GM21737 (cell line): ENCODE results near the gene FLNB.

Experiments used
- ATAC-seq: cut with Tn5 transposase; IDR thresholded peaks from one replicate; pipeline ENCODE4 v1.9.1; 2021; ENCODE audit warnings: mild to moderate bottlenecking, moderate library complexity; ENCODE audit not compliant: unreplicated experiment

FLNB gene

DNA sequence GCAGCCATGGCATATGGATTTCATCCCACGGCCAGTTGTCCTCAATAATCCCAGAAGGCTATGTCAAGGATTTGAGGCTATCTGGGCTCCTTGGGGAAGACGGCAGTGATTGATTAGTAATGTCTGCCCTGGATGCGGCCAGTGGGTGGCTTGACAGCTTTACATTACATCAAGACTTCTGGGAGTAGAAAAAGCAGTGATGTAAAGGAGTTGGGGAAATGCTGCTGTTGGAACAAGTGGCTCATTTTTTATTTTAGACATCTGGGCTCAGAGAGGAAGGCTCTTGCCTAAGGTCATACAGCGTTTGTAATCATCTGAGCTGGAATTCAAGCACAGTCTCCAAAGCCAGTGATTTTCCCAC, 94.1 kb downstream of the FLNB start:
- no peak for ATAC-seq

DNA sequence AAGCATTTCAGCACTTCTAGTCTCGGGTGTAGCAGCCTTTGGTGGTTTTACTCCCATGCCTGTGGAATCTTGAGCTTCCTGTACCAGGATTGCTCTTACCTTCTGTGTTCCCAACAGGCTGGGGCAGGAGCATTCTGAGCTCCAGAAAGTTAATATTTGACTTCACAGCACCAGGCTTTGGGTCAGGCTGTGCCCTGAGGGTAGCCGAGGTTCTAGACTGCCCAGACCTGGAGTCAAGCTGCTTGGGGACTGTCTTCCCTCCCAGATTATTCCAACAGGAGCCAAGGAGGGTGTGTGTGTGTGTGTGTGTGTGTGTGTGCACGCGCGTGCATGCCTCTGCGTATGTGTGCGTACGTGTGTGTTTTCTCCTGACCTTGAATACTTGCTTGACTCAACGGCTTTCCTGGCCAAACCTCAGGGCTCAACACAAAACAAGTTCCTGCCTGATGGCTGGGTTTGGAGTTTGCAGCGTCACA, 94.8 kb downstream of the FLNB start:
- no peak for ATAC-seq

DNA sequence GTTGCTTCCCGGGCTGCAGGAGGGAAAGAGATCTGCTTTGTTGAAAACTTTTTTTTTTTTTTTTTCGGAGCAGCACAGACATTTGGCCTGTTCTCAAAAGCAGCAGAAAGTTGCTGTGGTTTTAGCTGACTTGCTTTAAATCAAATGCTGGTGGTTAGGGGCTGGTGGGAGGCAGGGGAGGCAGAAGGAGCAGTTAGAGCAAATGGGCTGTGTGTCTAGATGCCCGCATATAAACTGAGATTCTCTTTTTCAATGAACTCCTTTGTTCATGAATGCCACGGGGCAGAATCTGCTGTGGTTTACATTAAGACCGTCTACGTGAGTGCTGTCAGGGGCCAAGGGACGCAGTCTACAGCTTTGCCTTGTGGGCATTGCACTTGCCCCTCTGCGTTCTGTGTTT, 95.9 kb downstream of the FLNB start:
- ATAC-seq, result no peak

DNA sequence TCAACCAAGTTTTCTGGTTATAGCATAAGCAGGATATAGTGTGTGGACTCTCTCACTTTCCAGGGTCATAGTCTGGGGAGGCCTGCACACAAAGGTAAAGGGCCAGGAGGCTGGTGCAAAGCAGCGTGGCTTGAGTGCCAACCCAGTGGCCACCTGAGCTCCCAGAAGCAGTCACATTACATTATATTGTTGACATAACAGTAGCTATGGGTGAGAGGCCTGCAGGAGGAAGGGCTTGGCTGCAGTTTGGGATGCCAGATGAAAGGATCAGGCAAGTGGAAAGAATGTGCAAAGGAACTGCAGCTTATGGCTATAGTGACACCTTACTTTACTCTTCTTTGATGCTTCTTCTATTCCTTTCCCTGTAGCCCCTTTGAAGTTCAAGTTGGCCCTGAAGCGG, 96.5 kb downstream of the FLNB start:
- ATAC-seq, result no peak

DNA sequence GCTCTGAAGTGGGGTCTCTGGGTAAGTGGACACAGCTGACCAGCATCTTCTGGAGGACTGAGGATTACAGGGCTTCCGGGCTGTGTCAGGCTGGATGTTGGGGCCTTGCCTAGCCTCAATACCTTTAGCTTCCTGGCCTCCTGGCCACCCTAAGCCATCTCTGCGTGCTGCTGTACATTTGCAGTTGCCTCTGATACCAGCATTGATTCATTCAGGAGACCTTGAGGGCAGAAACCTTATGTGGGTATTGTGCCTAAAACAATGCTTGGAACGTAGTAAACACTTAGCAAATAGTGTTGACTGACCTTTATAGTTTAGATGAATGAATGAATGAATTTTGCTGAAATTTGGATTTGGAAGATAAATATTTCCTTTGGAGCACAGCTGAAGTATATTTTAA, 97.0 kb downstream of the FLNB start:
- no peak for ATAC-seq

DNA sequence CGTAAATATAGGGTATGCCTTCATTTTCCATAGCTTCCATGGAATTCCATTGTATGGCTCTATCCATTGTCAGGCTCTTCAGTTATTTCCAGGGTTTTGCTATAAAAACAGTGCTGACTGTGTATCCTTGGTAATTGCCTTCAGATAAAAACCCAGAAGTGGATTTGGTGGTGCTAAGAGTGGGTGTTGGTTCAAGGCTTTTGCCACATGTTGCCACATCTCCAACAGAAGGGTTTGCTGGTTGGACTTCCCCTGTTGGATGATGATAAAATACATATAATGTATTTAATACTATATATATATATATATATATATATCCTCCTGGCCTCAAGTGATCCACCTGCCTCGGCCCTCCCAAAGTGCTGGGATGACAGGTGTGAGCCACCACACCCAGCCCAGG, 97.8 kb downstream of the FLNB start:
- ATAC-seq, result no peak

DNA sequence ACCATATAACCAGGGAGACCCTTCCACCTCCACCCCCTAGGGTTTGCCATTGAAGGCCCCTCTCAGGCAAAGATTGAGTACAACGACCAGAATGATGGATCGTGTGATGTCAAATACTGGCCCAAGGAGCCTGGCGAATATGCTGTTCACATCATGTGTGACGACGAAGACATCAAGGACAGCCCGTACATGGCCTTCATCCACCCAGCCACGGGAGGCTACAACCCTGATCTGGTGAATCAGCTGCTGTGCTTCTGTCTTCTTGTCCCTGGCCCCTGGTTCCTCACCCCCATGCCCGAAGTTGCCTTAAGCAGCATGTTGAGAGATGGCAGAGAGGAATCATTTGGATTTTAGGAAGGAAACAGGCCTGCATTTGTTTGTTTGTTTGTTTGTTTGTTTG, 98.4 kb downstream of the FLNB start:
- no peak for ATAC-seq

DNA sequence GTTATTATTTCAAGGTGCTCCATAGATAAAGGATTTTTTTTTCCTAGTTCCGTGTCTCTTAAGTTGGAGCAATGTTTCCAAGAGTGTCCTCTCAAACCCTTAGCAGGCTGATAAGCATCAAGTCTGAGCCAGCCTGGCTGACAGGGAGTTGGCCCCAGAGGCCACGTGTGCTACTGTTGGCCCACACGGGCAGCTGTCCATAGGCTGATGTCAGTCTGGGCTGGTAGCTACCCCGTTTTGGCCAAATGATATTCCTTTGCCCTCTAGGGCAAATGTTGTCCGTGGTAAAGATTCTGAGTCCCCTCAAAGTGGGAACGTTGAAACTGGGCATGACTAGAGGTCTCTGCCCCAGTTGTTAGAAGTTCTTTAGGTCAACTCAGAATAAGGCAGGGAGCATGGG, 99.4 kb downstream of the FLNB start:
- ATAC-seq, result no peak

DNA sequence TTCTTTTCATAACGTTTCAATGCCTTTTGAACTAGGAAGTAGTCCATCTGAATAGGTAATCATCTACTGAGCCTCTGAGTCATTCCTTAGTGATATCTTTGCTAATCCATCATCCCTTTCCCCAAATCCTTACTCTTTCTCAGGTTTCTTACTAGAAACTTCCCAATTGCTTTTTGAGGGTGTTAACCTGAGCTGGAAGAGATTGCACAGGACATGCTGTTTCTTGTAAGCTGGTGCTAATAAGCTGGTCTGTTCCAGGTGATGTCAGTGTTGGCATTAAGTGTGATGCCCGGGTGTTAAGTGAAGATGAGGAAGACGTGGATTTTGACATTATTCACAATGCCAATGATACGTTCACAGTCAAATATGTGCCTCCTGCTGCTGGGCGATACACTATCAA, 101.5 kb downstream of the FLNB start:
- no peak for ATAC-seq

DNA sequence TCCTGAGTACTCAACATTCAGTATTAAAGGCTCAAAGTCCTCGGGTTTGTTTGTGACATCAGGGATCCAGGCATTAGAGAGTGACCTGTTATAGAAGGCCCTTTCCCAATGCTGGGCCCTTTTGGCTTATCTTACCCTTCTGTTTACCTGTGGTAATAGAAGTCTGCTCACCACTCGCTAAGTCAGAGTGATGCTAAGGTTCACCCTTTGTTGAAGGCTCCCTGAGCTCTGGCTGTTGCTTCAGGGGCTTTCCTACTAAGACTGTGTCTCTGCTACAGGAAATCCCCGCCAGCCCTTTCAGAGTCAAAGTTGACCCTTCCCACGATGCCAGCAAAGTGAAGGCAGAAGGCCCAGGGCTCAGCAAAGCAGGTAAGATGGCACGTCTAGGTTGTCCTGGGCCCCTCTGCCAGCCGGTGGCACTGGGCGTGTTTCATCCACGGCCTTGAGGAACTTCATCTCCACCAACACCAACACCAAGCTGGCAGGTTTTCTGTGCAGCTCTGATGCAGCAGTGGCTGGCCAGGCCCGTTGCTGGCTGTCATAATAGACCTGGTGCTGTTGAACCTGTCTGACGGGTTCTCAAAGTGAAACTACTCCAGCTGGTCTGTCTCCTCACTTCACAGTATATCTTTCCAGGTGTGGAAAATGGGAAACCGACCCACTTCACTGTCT, 103.4 kb downstream of the FLNB start:
- ATAC-seq, result no peak

DNA sequence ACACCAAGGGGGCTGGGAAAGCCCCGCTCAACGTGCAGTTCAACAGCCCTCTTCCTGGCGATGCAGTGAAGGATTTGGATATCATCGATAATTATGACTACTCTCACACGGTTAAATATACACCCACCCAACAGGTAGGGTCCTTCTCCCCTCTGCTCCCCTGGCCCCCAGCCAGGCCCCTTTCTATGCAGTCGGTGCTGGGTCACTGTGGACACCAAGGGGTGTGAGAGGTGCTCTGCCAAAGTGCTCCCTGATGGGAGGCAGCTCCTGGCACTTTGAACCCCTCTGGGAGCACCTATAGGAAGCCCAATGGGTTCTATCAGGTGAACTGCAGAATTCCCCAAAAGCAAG, 103.9 kb downstream of the FLNB start:
- no peak for ATAC-seq

DNA sequence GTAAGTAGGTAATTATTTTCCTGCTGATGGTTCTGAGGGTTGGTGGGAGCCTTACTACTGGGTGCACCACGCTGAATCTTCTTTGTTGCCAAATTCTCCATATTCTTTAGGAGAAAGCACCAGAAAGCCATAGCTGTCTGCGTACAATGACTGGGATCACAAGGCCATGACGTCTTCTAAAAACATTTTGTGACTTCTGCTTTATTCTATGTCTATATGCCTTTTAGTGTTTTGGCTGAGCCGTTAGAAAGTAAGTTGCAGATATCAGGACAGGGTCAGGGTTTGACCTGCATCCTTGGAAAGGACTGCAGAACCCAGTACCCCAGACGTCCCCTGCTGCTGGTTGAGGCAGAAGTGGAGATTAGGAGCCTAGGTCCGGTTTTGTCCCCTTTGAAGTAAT, 107.0 kb downstream of the FLNB start:
- no peak for ATAC-seq

DNA sequence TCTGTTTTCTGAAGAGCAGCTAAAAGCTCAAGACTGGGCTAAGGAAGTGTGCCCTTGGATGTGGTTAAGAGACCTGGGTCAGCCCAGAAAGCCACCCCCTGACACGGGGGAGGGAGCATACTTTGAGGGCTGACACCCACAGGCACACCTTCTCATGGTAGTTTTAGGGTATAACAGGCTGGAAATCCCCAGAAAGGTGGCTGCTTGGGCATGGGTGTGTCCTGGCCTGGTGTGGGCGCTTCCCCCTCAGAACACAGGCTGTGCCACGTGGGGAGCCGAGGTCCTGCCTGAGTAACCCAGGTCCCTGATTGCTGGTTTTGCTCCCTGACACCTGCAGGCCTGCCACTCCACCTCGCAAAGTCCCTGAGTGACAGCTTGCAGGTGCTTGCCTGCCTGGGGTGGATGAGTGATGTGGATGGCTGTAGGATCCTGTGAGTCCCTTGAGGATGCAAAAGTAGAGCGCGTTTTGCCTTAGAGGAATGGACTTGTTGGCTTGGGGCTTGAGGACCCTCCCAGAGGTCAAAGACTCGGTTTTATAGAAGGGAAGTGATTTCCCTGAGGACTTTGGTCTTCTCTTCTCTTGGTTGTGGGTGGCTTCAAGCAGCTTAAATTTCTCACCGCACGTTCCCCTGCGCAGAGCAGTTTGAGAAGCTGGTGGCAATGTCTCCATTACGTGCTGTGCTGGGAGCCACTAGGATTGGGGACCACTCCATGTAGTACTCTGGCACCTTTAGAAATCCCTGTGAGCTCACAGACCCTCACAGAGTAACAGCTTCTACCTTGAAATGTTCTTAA, 108.1 kb downstream of the FLNB start:
- ATAC-seq, result peak; percentile 57

DNA sequence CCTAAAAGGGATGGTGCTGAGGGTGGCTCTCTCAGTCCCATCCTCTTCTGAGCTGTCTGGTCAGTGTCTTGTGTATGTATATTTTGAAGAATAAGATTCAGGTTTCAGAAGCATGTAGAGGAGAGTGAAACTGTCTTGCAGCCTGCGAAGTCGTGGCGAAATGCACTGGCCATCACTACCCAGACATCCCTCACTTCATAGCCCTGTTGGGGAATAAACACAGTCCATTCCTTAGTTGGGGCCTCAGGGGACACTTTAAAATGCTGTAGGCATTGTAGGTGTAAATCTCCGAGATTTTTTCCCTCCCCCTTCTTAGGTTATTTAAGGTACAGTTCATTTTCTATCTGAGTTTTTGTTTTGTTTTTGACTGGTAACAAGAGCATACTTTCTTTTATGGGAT, 108.8 kb downstream of the FLNB start:
- no peak for ATAC-seq

DNA sequence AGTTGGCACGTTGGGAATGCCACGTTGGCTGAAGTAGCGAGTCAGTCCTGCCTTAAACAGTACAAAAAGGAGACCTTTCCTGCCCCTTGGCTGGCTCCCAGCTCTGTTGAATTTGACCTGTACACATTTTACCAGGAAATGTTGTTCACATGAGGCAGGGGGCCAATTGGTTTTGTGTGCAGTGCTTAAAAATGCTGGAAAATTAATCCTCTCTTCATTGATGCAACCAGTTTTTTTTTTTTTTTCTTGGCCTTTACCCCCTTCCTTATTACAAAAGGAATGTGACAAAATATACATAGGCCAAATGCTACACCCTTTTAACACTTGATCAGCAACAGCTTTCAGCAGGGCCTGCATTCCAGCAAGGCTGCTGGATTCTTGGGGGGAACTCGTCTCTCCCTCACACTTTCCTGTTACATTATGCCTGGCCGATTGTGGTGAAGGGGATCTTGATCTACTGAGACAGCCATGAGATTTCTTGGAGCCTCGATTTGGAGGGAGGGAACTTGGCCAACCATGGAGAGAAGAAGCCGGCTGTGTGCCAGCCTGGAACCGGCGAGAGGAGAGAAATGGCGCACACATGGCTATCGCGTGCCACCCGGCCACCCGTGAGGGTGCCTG, 109.4 kb downstream of the FLNB start:
- no peak for ATAC-seq

DNA sequence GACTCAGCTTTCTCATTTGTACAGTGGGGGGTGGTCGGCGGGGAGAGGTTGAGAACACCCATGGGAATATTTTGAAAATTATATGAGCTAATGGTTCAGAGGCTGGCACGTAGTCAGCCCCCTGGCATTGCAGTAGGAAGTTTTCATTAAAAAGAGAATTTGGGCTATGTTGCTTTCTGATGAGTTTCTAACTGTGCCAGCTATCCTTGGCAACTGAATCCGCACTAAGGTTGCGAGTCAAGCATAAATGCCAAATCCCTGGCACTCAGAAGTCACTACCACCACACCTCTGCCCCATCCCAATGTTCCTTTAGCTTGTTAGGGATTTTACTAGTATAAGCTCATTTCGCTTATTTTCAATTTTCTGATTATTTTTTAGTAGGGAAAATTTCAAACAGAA, 111.0 kb downstream of the FLNB start:
- no peak for ATAC-seq

DNA sequence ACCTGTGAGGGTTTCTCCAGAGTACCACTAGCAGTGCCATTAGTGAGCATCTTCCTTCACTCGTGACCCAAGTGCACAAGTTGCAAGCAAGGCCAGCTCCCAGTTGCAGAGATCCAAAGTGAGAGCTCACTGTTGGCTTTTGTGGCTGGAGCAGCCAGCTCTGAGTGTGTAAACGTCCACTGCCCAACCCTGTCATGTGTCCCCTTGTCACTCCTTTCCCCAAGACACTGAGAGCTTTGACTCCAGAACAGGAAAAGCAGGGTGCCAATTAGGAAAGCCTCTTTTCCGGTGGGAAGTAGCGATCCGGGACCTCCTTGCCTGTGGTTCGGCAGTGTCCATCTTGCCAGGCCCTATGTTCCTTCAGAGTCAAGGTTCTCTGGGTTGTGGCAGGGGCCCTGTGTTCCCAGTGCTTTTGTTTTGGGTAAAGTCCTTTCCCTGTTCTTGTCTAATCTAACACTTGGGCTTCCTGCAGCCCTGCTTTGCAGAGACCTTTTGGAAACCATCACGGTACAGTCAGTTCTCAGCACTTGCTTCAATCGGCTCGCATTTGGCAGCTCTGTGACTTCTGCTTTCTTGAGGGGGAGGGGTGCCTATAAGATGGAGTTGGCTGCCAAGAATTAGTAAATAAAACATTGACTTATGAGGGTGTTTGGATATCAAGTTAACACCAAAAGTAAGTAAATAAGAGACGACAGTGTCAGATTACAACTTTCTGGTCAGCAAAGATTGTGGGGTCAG, 112.0 kb downstream of the FLNB start:
- no peak for ATAC-seq

DNA sequence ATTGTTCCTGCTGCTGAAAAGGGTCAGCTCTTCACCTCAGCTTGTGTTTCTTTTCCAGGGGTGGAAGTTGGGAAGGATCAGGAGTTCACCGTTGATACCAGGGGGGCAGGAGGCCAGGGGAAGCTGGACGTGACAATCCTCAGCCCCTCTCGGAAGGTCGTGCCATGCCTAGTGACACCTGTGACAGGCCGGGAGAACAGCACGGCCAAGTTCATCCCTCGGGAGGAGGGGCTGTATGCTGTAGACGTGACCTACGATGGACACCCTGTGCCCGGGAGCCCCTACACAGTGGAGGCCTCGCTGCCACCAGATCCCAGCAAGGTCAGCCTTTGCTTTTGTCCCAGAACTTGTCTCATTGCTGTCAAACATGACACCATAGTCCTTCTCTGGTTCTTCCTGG, 113.0 kb downstream of the FLNB start:
- ATAC-seq, result no peak

DNA sequence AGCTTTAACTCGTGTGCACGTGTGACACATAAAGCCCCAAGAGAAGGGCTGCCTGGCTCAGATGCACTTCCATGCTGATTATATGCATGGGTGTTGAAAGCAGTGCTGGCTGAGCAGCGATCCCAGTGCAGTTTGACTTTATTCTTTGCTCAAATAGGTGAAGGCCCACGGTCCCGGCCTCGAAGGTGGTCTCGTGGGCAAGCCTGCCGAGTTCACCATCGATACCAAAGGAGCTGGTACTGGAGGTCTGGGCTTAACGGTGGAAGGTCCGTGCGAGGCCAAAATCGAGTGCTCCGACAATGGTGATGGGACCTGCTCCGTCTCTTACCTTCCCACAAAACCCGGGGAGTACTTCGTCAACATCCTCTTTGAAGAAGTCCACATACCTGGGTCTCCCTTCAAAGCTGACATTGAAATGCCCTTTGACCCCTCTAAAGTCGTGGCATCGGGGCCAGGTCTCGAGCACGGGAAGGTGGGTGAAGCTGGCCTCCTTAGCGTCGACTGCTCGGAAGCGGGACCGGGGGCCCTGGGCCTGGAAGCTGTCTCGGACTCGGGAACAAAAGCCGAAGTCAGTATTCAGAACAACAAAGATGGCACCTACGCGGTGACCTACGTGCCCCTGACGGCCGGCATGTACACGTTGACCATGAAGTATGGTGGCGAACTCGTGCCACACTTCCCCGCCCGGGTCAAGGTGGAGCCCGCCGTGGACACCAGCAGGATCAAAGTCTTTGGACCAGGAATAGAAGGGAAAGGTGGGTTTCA, 114.9 kb downstream of the FLNB start:
- ATAC-seq, result no peak

DNA sequence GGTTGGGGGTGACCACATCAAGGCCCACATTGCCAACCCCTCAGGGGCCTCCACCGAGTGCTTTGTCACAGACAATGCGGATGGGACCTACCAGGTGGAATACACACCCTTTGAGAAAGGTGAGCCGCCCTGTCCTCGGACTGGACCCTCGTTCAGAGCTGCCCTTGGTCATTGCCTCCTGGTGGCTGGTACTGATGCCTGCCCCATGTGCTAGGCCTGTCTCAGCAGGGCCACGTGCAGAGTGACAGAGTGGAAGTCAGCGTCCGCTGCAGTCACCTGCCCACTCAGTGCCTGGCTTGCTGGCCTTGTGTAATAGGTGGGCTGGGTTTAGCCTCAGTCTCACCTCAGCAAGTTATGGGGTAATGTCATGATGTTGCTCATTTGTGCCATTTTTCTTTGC, 116.2 kb downstream of the FLNB start:
- no peak for ATAC-seq
